ENCODE results near the gene EML5. TPM values are rescaled to one million over a fixed set of nuclear protein-coding genes. Genes with fewer than 3 reads are reported as not detected.

Gene EML5
- total RNA-seq, 4 donors from 2014 or later, result 0.42 to 3.3 (median 1.2) TPM

DNA sequence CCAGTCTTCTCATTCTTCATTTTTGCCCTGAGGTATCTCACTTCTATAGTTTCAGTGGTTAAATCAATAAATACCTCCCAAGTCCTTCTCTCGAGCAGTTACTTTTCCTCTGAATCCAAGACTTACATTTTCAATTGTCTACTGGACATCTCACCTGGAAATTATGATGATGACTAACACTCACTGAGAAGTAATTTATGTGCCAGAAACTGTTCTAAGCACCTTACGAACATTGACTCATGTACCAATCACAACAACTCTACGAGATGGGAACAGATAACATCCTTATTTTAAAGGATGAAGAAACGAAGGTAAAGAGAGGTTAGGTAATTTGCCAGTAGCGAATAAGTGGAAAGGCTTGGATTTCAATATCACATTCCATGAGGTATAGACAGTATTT, 94.1 kb downstream of the EML5 start:
- no peak overlapping the region for H3K4me3 ChIP-seq
- TF ChIP-seq POLR2A (IDR thresholded peaks at IDR 0.05), result no peak
- no peak for TF ChIP-seq POLR2AphosphoS5 (IDR thresholded peaks at IDR 0.05)
- TF ChIP-seq, protein P1, sequence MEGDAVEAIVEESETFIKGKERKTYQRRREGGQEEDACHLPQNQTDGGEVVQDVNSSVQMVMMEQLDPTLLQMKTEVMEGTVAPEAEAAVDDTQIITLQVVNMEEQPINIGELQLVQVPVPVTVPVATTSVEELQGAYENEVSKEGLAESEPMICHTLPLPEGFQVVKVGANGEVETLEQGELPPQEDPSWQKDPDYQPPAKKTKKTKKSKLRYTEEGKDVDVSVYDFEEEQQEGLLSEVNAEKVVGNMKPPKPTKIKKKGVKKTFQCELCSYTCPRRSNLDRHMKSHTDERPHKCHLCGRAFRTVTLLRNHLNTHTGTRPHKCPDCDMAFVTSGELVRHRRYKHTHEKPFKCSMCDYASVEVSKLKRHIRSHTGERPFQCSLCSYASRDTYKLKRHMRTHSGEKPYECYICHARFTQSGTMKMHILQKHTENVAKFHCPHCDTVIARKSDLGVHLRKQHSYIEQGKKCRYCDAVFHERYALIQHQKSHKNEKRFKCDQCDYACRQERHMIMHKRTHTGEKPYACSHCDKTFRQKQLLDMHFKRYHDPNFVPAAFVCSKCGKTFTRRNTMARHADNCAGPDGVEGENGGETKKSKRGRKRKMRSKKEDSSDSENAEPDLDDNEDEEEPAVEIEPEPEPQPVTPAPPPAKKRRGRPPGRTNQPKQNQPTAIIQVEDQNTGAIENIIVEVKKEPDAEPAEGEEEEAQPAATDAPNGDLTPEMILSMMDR (IDR thresholded peaks at IDR 0.05), result no peak
- no peak for TF ChIP-seq EP300 (IDR thresholded peaks at IDR 0.05)
- H3K4me1 ChIP-seq, result no peaks in the 10 kb centered on the region
- no peak for DNase-seq (ENCODE audit: low spot score in 2 of 2)
- H3K27me3 ChIP-seq, result no peaks in the 10 kb centered on the region
- WGBS, result 62% methylated on average over 5 of the region's 5 CpGs
- H3K9me3 ChIP-seq, result no peaks in the 10 kb centered on the region
- no peak overlapping the region for H3K27ac ChIP-seq
- no peaks in the 10 kb centered on the region for H3K36me3 ChIP-seq

DNA sequence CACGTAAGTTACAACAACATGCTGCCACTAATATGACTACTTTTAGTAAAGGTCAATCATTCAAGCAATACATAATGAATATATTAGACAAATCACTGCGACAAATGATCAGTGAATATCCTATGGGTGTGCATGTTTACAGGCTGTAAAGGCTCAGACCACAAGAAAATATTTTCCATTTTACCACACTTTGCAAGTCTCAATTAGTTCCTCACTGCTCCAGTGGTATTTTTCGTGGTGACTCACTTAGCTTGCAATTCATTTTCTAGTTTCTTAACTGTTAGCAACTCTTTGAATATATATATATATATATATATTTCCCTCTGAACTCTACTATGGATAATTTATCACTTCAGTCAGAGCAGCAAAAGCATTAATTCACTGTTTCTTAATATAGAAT, 96.9 kb downstream of the EML5 start:
- Histone ChIP-seq H3K27me3 (no peaks in the 10 kb centered on the region), H3K4me3 (no peak overlapping the region), H3K9me3 (no peaks in the 10 kb centered on the region), H3K36me3 (no peaks in the 10 kb centered on the region), H3K4me1 (no peaks in the 10 kb centered on the region), H3K27ac (no peak overlapping the region)
- DNase-seq (ENCODE audit: low spot score in 2 of 2), result no peak
- WGBS, result 59% methylated on average over 3 of the region's 3 CpGs
- TF ChIP-seq EP300 (IDR thresholded peaks at IDR 0.05) (no peak), POLR2A (IDR thresholded peaks at IDR 0.05) (no peak), POLR2AphosphoS5 (IDR thresholded peaks at IDR 0.05) (no peak)
- TF ChIP-seq, protein P1 (IDR thresholded peaks at IDR 0.05), result no peak

DNA sequence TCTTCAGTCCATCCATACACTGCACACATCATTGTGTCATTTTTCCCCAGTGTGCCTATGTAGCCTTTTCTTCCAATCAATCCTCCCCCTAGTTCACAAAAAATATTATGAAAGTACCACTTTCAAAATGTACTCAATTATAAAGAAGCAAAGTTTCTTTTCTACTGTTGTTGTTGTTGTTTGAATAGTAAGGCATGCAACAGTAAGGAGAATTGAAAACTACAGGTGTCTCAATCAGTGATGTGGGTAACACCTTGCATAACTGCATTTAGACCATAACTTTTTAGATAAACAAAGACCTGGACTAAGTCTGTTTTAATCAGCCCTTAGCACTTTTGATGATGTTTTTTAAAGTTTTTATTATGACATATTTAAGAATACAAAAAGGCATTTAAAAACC, 104.4 kb downstream of the EML5 start:
- no peaks in the 10 kb centered on the region for H3K27me3 ChIP-seq
- no peak for DNase-seq (ENCODE audit: low spot score in 2 of 2)
- no peak overlapping the region for H3K27ac ChIP-seq
- no peaks in the 10 kb centered on the region for H3K36me3 ChIP-seq
- no peaks in the 10 kb centered on the region for H3K9me3 ChIP-seq
- H3K4me1 ChIP-seq, result no peaks in the 10 kb centered on the region
- TF ChIP-seq, protein P1 (IDR thresholded peaks at IDR 0.05), result no peak
- TF ChIP-seq POLR2AphosphoS5 (IDR thresholded peaks at IDR 0.05), result no peak
- no peak overlapping the region for H3K4me3 ChIP-seq

DNA sequence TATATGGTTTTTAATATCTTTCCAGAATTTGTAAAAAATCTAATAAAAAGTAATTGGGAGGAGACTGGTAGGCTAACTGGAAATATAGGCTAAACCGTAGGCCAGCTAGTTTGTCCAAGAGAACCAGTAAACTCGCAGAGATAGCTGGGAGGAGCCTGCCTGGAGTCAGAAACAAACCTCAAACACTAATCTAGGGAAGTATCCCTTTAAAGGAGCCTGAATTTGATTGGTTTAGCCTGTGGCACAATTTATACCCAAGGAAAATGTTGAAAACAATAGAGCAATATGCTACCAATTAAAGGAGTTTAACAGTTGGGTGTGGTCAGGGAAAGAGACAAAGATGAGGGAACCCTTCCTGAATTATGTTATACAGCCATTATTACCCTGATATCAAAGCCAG, 109.6 kb downstream of the EML5 start:
- TF ChIP-seq POLR2AphosphoS5 (IDR thresholded peaks at IDR 0.05) (no peak), POLR2A (IDR thresholded peaks at IDR 0.05) (no peak), EP300 (IDR thresholded peaks at IDR 0.05) (no peak)
- TF ChIP-seq, protein P1 (IDR thresholded peaks at IDR 0.05), result no peak
- H3K27me3 ChIP-seq, result no peaks in the 10 kb centered on the region
- H3K36me3 ChIP-seq, result no peaks in the 10 kb centered on the region
- no peaks in the 10 kb centered on the region for H3K9me3 ChIP-seq
- no peak overlapping the region for H3K4me3 ChIP-seq
- no peak for DNase-seq (ENCODE audit: low spot score in 2 of 2)
- H3K4me1 ChIP-seq, result no peaks in the 10 kb centered on the region
- 75% methylated on average over 2 of the region's 2 CpGs for WGBS
- H3K27ac ChIP-seq, result no peak overlapping the region

DNA sequence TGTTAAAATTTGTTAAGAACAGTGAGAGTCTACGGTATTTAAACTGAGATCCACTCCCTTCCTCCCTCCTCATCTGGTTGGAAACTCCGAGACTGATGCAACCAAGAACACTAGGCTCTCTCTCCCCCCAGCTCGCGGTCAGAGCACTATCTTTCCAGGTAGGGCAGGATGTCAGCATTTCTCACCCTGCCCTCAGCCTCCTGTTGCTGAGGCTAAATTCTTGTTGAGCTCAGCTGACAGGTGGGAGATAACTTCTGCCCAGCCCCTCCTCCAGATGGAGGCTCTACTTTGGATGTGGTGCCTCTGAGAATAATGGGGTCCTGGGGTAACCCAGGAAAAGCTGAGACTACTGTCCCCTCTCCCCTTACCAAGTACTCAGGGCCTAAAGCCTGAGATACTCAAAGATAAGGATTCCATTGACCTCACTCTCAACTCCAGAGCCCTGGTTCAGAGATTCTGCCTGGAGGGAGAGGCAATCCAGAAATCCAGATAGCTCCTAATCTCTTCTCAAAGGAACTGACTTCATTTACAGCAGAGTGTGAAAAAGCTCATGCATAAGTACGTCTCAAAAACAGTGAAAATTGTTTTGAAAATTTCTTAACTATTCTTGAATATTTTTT, 110.1 kb downstream of the EML5 start:
- 69% methylated on average over 5 of the region's 5 CpGs for WGBS

More for the DNA sequence above, 110.1 kb downstream of the EML5 start:
- no peaks in the 10 kb centered on the region for H3K9me3 ChIP-seq
- H3K27me3 ChIP-seq, result no peaks in the 10 kb centered on the region
- no peak overlapping the region for H3K27ac ChIP-seq
- no peak overlapping the region for H3K4me3 ChIP-seq
- no peaks in the 10 kb centered on the region for H3K36me3 ChIP-seq
- H3K4me1 ChIP-seq, result no peaks in the 10 kb centered on the region
- TF ChIP-seq POLR2AphosphoS5 (IDR thresholded peaks at IDR 0.05) (no peak), EP300 (IDR thresholded peaks at IDR 0.05) (no peak), POLR2A (IDR thresholded peaks at IDR 0.05) (no peak)
- TF ChIP-seq, protein P1 (IDR thresholded peaks at IDR 0.05), result no peak
- DNase-seq (ENCODE audit: low spot score in 2 of 2), result no peak
